SK-N-SH (cell line): Measurements from ENCODE around the gene CBFA2T3. TPM values are rescaled to one million over a fixed set of nuclear protein-coding genes. Genes with fewer than 3 reads are reported as not detected.
A peak's percentile ranks its signal among the peaks of the same experiment; 100 is the strongest.

ENCODE experiments used
- CTCF ChIA-PET: fragments of 300-600, 350-600 bp; formaldehyde crosslinking; extraction: SDS; loops from one replicate; lab custom pipeline; 2021; lab: Yijun Ruan, JAX
- POLR2A ChIA-PET: fragments of 350-600 bp; sonication (Branson Sonifier 250); formaldehyde crosslinking; extraction: SDS; loops from one replicate; lab custom pipeline; 2020; ENCODE audit warnings: antibody characterized with exemption, inconsistent platforms; lab: Yijun Ruan, JAX
- DNase-seq: peaks from one replicate; pipeline ENCODE4 v3.0.0; 2012
- H2AFZ ChIP-seq: fragments of 200-600 bp; sonication (generic); 2 replicates; pipeline ENCODE4 v1.8.1; 2016; ENCODE audit warnings: antibody characterized with exemption, mild to moderate bottlenecking, low read depth
- H3F3A ChIP-seq: fragments of 200-600 bp; sonication (generic); replicated peaks from 2 replicates; pipeline ENCODE3; 2016; ENCODE audit warnings: antibody characterized with exemption, mild to moderate bottlenecking; ENCODE audit not compliant: insufficient read depth
- H3K27ac ChIP-seq, 2 experiments: fragments of 200-500 bp in 1 of 2; fragments of 200-600 bp in 1 of 2; sonication (Bioruptor generic) in 1 of 2; sonication (generic), shearing (Covaris generic) in 1 of 2; 2 replicates each; pipeline versions ENCODE4 v1.5.1 to v1.6.1; 2014 to 2016; ENCODE audit warnings: low read depth in 2 of 2, inconsistent platforms in 1 of 2, low read length in 1 of 2, mild to moderate bottlenecking in 1 of 2, mixed read lengths in 1 of 2
- H3K27me3 ChIP-seq: fragments of 200-600 bp; sonication (generic), shearing (Covaris generic); 2 replicates; pipeline ENCODE4 v1.6.1; 2016; ENCODE audit warnings: mixed run types; ENCODE audit not compliant: insufficient read depth
- H3K36me3 ChIP-seq, 2 experiments: fragments of 200-500 bp in 1 of 2; fragments of 200-600 bp in 1 of 2; sonication (Bioruptor generic) in 1 of 2; sonication (generic) in 1 of 2; replicated peaks in 1 of 2; 2 replicates each; pipeline versions ENCODE3 to v1.5.1; 2014 to 2016; ENCODE audit warnings: low read length in 1 of 2, mild to moderate bottlenecking in 1 of 2; ENCODE audit not compliant: insufficient read depth in 2 of 2, control insufficient read depth in 1 of 2
- H3K4me1 ChIP-seq, 2 experiments: fragments of 200-500 bp in 1 of 2; fragments of 200-600 bp in 1 of 2; sonication (Bioruptor generic) in 1 of 2; sonication (generic), shearing (Covaris generic) in 1 of 2; 2 replicates each; pipeline versions ENCODE4 v1.5.1 to v1.6.1; 2014 to 2016; ENCODE audit warnings: low read depth in 1 of 2, low read length in 1 of 2, mixed run types in 1 of 2; ENCODE audit not compliant: insufficient read depth in 2 of 2, control insufficient read depth in 1 of 2
- H3K4me2 ChIP-seq: fragments of 200-600 bp; sonication (generic), shearing (Covaris generic); 2 replicates; pipeline ENCODE4 v1.6.1; 2017; ENCODE audit warnings: mixed run types
- H3K4me3 ChIP-seq, 2 experiments: fragments of 200-500 bp in 1 of 2; fragments of 200-600 bp in 1 of 2; sonication (Bioruptor generic) in 1 of 2; sonication (generic), shearing (Covaris generic) in 1 of 2; 2 replicates each; pipeline versions ENCODE4 v1.5.1 to v1.8.1; 2014 to 2016; ENCODE audit warnings: low read depth in 2 of 2, inconsistent platforms in 1 of 2, low read length in 1 of 2, mild to moderate bottlenecking in 1 of 2, mixed read lengths in 1 of 2, moderate library complexity in 1 of 2
- H3K79me2 ChIP-seq: fragments of 200-600 bp; sonication (generic); 2 replicates; pipeline ENCODE4 v1.8.1; 2017; ENCODE audit warnings: mild to moderate bottlenecking; ENCODE audit not compliant: insufficient read depth
- H3K9ac ChIP-seq: fragments of 200-600 bp; sonication (generic); 2 replicates; pipeline ENCODE4 v1.6.1; 2017; ENCODE audit warnings: mixed run types
- H3K9me2 ChIP-seq: fragments of 200-600 bp; sonication (generic); 2 replicates; pipeline ENCODE4 v1.6.1; 2017; ENCODE audit warnings: mixed run types
- H3K9me3 ChIP-seq: fragments of 200-600 bp; sonication (generic); 2 replicates; pipeline ENCODE4 v1.6.1; 2017; ENCODE audit warnings: mixed run types, mild to moderate bottlenecking, moderate library complexity
- H4K20me1 ChIP-seq: fragments of 200-600 bp; sonication (generic); 2 replicates; pipeline ENCODE4 v1.6.1; 2017; ENCODE audit warnings: mild to moderate bottlenecking, mixed run types; ENCODE audit not compliant: insufficient read depth
- ELF1 ChIP-seq: IDR thresholded peaks from 2 replicates; pipeline ENCODE4 v1.4.0; 2012
- EP300 ChIP-seq, 2 experiments: IDR thresholded peaks; 2 replicates each; pipeline versions ENCODE4 v1.4.0 to v1.6.1; 2012; ENCODE audit warnings: borderline replicate concordance in 1 of 2, low read depth in 1 of 2, low read length in 1 of 2
- EZH2phosphoT487 ChIP-seq: fragments of 200-600 bp; sonication (generic); IDR thresholded peaks from 2 replicates; pipeline ENCODE4 v1.6.1; 2017; ENCODE audit warnings: low read depth, mixed run types, mild to moderate bottlenecking, antibody characterized with exemption, moderate library complexity, borderline replicate concordance
- FOSL2 ChIP-seq: IDR thresholded peaks from 2 replicates; pipeline ENCODE4 v1.4.0; 2012; ENCODE audit warnings: low read depth, mild to moderate bottlenecking, moderate library complexity, borderline replicate concordance
- FOXJ3 ChIP-seq: sonication (generic); formaldehyde crosslinking; IDR thresholded peaks from 2 replicates; pipeline ENCODE4 v1.5.1; 2020; ENCODE audit warnings: mild to moderate bottlenecking, missing genetic modification reagents
- GATA2 ChIP-seq: sonication (generic); formaldehyde crosslinking; IDR thresholded peaks from 2 replicates; pipeline ENCODE4 v1.5.0; 2020; ENCODE audit warnings: mild to moderate bottlenecking, missing genetic modification reagents
- JUND ChIP-seq: IDR thresholded peaks from 2 replicates; pipeline ENCODE4 v1.4.0; 2012
- NFIC ChIP-seq: IDR thresholded peaks from 2 replicates; pipeline ENCODE4 v1.4.0; 2012; ENCODE audit warnings: borderline replicate concordance
- NRF1 ChIP-seq: IDR thresholded peaks from 2 replicates; pipeline ENCODE4 v1.6.1; 2012; ENCODE audit warnings: low read depth, mild to moderate bottlenecking, low read length
- PBX3 ChIP-seq: IDR thresholded peaks from 2 replicates; pipeline ENCODE4; 2012
- POLR2AphosphoS5 ChIP-seq: IDR thresholded peaks from 2 replicates; pipeline ENCODE4 v1.6.1; 2012; ENCODE audit warnings: low read depth, low read length
- RAD21 ChIP-seq: IDR thresholded peaks from 2 replicates; pipeline ENCODE4 v1.6.1; 2012; ENCODE audit warnings: mild to moderate bottlenecking, low read length
- RFX5 ChIP-seq: IDR thresholded peaks from 2 replicates; pipeline ENCODE4 v1.6.1; 2012; ENCODE audit warnings: mild to moderate bottlenecking, improper control_type of control experiment, low read length
- SMC3 ChIP-seq: IDR thresholded peaks from 2 replicates; pipeline ENCODE4 v1.6.1; 2012; ENCODE audit warnings: low read depth, low read length, improper control_type of control experiment
- TEAD4 ChIP-seq: IDR thresholded peaks from 2 replicates; pipeline ENCODE4 v1.4.0; 2012; ENCODE audit warnings: mild to moderate bottlenecking, borderline replicate concordance; ENCODE audit not compliant: insufficient read depth
- YY1 ChIP-seq: IDR thresholded peaks from 2 replicates; pipeline ENCODE4 v1.4.0; 2012; ENCODE audit warnings: low read depth, mild to moderate bottlenecking
- WGBS: methylation state at CpG from one replicate; pipeline ENCODE4 v1.1.6; 2017; ENCODE audit warnings: low lambda C conversion rate; 5-methylcytosine and 5-hydroxymethylcytosine counted together
- polyA plus RNA-seq, 3 experiments: library from polyadenylated mRNA; depleted of rRNA; stranded (reverse); fragments of >200 nt; gene quantifications; 2 replicates each; pipeline ENCODE4 v1.2.3, GENCODE V29; 2012
- TF ChIP-seq, protein P1 (sequence below): fragments of 150-350 bp; IDR thresholded peaks from 2 replicates; pipeline ENCODE4 v1.6.1; 2017; ENCODE audit warnings: antibody characterized with exemption, low read length, low read depth, borderline replicate concordance
- TF ChIP-seq, protein P2 (sequence below): IDR thresholded peaks from 2 replicates; pipeline ENCODE4 v1.6.1; 2012; ENCODE audit warnings: mild to moderate bottlenecking, low read depth, low read length, moderate library complexity
- TF ChIP-seq, protein P3 (sequence below): fragments of 150-350 bp; IDR thresholded peaks from 2 replicates; pipeline ENCODE4 v1.6.1; 2016; ENCODE audit warnings: mild to moderate bottlenecking, low read depth, low read length

The CBFA2T3 gene
- polyA plus RNA-seq, 1 of the 3 experiments (the other 2 are of a cell fraction) = not detected

- no peak overlapping the region for H2AFZ ChIP-seq
- H3K79me2 ChIP-seq = no peaks in the 10 kb centered on the region
- 96% methylated on average over 34 of the region's 39 CpGs for WGBS
- DNase-seq = peak; percentile 52
- no peaks in the 10 kb centered on the region for H3F3A ChIP-seq
- H3K27ac ChIP-seq = no peak overlapping the region
- H3K4me2 ChIP-seq = no peak overlapping the region
- no peak overlapping the region for H3K4me3 ChIP-seq
- ChIA-PET CTCF (interaction anchor here (0.8 to 1.7 kb wide), 3 partner anchors 18 to 22 kb away, joined by 3 to 5 read pairs (median 4); no protein-coding TSS in a partner anchor), POLR2A (no interaction called here)
- H3K27me3 ChIP-seq = no peaks in the 10 kb centered on the region
- no peak overlapping the region for H3K9ac ChIP-seq
- H3K36me3 ChIP-seq = peaks cover 0 to 24% of the 10 kb centered on the region in 2 experiments
- H3K4me1 ChIP-seq = no peaks in the 10 kb centered on the region
- no peaks in the 10 kb centered on the region for H3K9me2 ChIP-seq
- TF ChIP-seq SMC3 = no peak
- TF ChIP-seq, protein P1, sequence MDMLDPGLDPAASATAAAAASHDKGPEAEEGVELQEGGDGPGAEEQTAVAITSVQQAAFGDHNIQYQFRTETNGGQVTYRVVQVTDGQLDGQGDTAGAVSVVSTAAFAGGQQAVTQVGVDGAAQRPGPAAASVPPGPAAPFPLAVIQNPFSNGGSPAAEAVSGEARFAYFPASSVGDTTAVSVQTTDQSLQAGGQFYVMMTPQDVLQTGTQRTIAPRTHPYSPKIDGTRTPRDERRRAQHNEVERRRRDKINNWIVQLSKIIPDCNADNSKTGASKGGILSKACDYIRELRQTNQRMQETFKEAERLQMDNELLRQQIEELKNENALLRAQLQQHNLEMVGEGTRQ = no peak
- TF ChIP-seq GATA2 (CRISPR knock-in tag) = no peak
- TF ChIP-seq POLR2AphosphoS5 = no peak
- TF ChIP-seq RFX5 = no peak
- TF ChIP-seq ELF1 = no peak
- TF ChIP-seq YY1 = no peak
- no peak for TF ChIP-seq FOXJ3 (CRISPR knock-in tag)
- H3K9me3 ChIP-seq = no peaks in the 10 kb centered on the region
- H4K20me1 ChIP-seq = no peaks in the 10 kb centered on the region
These were observed 137.9 kb downstream of the CBFA2T3 start for GRCh38 chr16:88839026-88839529.

GRCh38 chr16:88838566-88838965 is 138.4 kb downstream of the CBFA2T3 start:
- CTCF ChIA-PET = interaction anchor here (0.8 kb wide), 1 partner anchor 19 kb away, joined by 3 read pairs; no protein-coding TSS in a partner anchor
- no peak overlapping the region for H3K27ac ChIP-seq
- H3K79me2 ChIP-seq = no peaks in the 10 kb centered on the region
- no peak for DNase-seq
- H3K9ac ChIP-seq = no peak overlapping the region
- peaks cover 0 to 24% of the 10 kb centered on the region in 2 experiments for H3K36me3 ChIP-seq
- no peaks in the 10 kb centered on the region for H3K27me3 ChIP-seq
- 91% methylated on average over 19 of the region's 19 CpGs for WGBS
- no peak overlapping the region for H3K4me2 ChIP-seq
- H3K9me2 ChIP-seq = no peaks in the 10 kb centered on the region
- H2AFZ ChIP-seq = no peak overlapping the region
- H3K9me3 ChIP-seq = no peaks in the 10 kb centered on the region
- no peak overlapping the region for H3K4me3 ChIP-seq
- no peaks in the 10 kb centered on the region for H3K4me1 ChIP-seq
- no peaks in the 10 kb centered on the region for H4K20me1 ChIP-seq
- POLR2A ChIA-PET = no interaction called here
- no peaks in the 10 kb centered on the region for H3F3A ChIP-seq
- no peak for TF ChIP-seq RAD21
- TF ChIP-seq JUND = no peak
- no peak for TF ChIP-seq RFX5
- TF ChIP-seq EP300 (IDR thresholded peaks at IDR 0.05; ENCODE audit: borderline replicate concordance in 1 of 2, low read depth in 1 of 2, low read length in 1 of 2) = no peak
- TF ChIP-seq, protein P1 = no peak
- TF ChIP-seq FOSL2 = no peak
- TF ChIP-seq NRF1 = no peak
- no peak for TF ChIP-seq NFIC
- TF ChIP-seq ELF1 = no peak
- TF ChIP-seq, protein P2, sequence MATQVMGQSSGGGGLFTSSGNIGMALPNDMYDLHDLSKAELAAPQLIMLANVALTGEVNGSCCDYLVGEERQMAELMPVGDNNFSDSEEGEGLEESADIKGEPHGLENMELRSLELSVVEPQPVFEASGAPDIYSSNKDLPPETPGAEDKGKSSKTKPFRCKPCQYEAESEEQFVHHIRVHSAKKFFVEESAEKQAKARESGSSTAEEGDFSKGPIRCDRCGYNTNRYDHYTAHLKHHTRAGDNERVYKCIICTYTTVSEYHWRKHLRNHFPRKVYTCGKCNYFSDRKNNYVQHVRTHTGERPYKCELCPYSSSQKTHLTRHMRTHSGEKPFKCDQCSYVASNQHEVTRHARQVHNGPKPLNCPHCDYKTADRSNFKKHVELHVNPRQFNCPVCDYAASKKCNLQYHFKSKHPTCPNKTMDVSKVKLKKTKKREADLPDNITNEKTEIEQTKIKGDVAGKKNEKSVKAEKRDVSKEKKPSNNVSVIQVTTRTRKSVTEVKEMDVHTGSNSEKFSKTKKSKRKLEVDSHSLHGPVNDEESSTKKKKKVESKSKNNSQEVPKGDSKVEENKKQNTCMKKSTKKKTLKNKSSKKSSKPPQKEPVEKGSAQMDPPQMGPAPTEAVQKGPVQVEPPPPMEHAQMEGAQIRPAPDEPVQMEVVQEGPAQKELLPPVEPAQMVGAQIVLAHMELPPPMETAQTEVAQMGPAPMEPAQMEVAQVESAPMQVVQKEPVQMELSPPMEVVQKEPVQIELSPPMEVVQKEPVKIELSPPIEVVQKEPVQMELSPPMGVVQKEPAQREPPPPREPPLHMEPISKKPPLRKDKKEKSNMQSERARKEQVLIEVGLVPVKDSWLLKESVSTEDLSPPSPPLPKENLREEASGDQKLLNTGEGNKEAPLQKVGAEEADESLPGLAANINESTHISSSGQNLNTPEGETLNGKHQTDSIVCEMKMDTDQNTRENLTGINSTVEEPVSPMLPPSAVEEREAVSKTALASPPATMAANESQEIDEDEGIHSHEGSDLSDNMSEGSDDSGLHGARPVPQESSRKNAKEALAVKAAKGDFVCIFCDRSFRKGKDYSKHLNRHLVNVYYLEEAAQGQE = no peak
- TF ChIP-seq SMC3 = no peak
- TF ChIP-seq EZH2phosphoT487 = no peak
- TF ChIP-seq FOXJ3 (CRISPR knock-in tag) = no peak
- no peak for TF ChIP-seq PBX3
- TF ChIP-seq, protein P3, sequence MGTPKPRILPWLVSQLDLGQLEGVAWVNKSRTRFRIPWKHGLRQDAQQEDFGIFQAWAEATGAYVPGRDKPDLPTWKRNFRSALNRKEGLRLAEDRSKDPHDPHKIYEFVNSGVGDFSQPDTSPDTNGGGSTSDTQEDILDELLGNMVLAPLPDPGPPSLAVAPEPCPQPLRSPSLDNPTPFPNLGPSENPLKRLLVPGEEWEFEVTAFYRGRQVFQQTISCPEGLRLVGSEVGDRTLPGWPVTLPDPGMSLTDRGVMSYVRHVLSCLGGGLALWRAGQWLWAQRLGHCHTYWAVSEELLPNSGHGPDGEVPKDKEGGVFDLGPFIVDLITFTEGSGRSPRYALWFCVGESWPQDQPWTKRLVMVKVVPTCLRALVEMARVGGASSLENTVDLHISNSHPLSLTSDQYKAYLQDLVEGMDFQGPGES = no peak
- no peak for TF ChIP-seq TEAD4
